CD14-positive monocyte (primary cell): ENCODE data around the gene ANKRD28. TPM values are rescaled to one million over a fixed set of nuclear protein-coding genes. Genes with fewer than 3 reads are reported as not detected.
A peak's percentile ranks its signal among the peaks of the same experiment; 100 is the strongest.

Experiments
- DNase-seq, 3 donors: peaks; one replicate each; pipeline ENCODE4 v3.0.0-alpha.2; 2011 to 2022
- H2AFZ ChIP-seq: 2 replicates; pipeline ENCODE4 v1.6.0; 2012; ENCODE audit warnings: mild to moderate bottlenecking, low read depth, low read length, inconsistent platforms; ENCODE audit not compliant: insufficient read depth, poor library complexity, severe bottlenecking
- H3K27ac ChIP-seq, 2 donors: 1 replicate in 1 of 2; 2 replicates in 1 of 2; pipeline ENCODE4 v1.5.1; 2012 to 2013; ENCODE audit warnings: low read length in 2 of 2, control low read depth in 1 of 2, inconsistent platforms in 1 of 2, low read depth in 1 of 2, mild to moderate bottlenecking in 1 of 2
- H3K27me3 ChIP-seq, 2 donors: one replicate each; pipeline versions ENCODE4 v1.6.0 to v1.6.1; 2011 to 2013; ENCODE audit warnings: low read length in 2 of 2; ENCODE audit not compliant: control insufficient read depth in 2 of 2, insufficient read depth in 2 of 2
- H3K36me3 ChIP-seq, 2 donors: replicated peaks in 1 of 2; 1 replicate in 1 of 2; 2 replicates in 1 of 2; pipeline versions ENCODE4 v1.5.1 to v1.6.1; 2012 to 2013; ENCODE audit warnings: low read length in 2 of 2, control low read depth in 1 of 2, inconsistent platforms in 1 of 2, mild to moderate bottlenecking in 1 of 2; ENCODE audit not compliant: insufficient read depth in 2 of 2, control insufficient read depth in 1 of 2
- H3K4me1 ChIP-seq, 2 donors: 1 replicate in 1 of 2; 2 replicates in 1 of 2; pipeline versions ENCODE4 v1.5.1 to v1.6.1; 2012 to 2013; ENCODE audit warnings: low read length in 2 of 2, control low read depth in 1 of 2, inconsistent platforms in 1 of 2, mild to moderate bottlenecking in 1 of 2, moderate library complexity in 1 of 2; ENCODE audit not compliant: insufficient read depth in 2 of 2, control insufficient read depth in 1 of 2
- H3K4me2 ChIP-seq: replicated peaks from 2 replicates; pipeline ENCODE3; 2012; ENCODE audit warnings: low read length, moderate library complexity, mild to moderate bottlenecking; ENCODE audit not compliant: poor library complexity, severe bottlenecking; ENCODE audit errors: extremely low read depth
- H3K4me3 ChIP-seq, 3 experiments: fragments of 200-600 bp in 1 of 3; sonication (generic) in 1 of 3; replicated peaks in 1 of 3; 1 replicate in 2 of 3; 2 replicates in 1 of 3; pipeline ENCODE4 v1.5.1; 2011 to 2013; ENCODE audit warnings: low read length in 3 of 3, mild to moderate bottlenecking in 3 of 3, control low read depth in 2 of 3, low read depth in 2 of 3, inconsistent platforms in 1 of 3, moderate library complexity in 1 of 3
- H3K79me2 ChIP-seq: 2 replicates; pipeline ENCODE4 v1.6.0; 2012; ENCODE audit warnings: mild to moderate bottlenecking, control low read depth, inconsistent platforms, low read length, moderate library complexity; ENCODE audit not compliant: insufficient read depth
- H3K9ac ChIP-seq: 2 replicates; pipeline ENCODE4 v1.6.0; 2017; ENCODE audit warnings: low read length, mild to moderate bottlenecking; ENCODE audit not compliant: insufficient read depth, poor library complexity, severe bottlenecking
- H3K9me3 ChIP-seq, 2 donors: replicated peaks in 1 of 2; 1 replicate in 1 of 2; 2 replicates in 1 of 2; pipeline versions ENCODE4 v1.5.1 to v1.6.1; 2012 to 2013; ENCODE audit warnings: low read length in 2 of 2, control low read depth in 1 of 2; ENCODE audit not compliant: control insufficient read depth in 1 of 2, insufficient read depth in 1 of 2
- H4K20me1 ChIP-seq: 2 replicates; pipeline ENCODE4 v1.6.0; 2012; ENCODE audit warnings: mild to moderate bottlenecking, low read length, control low read depth, moderate library complexity; ENCODE audit not compliant: insufficient read depth
- H3K27ac Mint-ChIP-seq, 7 donors: one replicate each; pipeline ENCODE4 v1.8.0; 2020; ENCODE audit warnings: mild to moderate bottlenecking in 7 of 7, mixed read lengths in 7 of 7, moderate library complexity in 6 of 7, inconsistent platforms in 2 of 7
- H3K27me3 Mint-ChIP-seq, 3 donors: one replicate each; pipeline ENCODE4 v1.8.0; 2021 to 2022; ENCODE audit warnings: low read depth in 3 of 3, mild to moderate bottlenecking in 3 of 3, mixed read lengths in 3 of 3, moderate library complexity in 3 of 3, inconsistent platforms in 1 of 3
- H3K36me3 Mint-ChIP-seq, 2 donors: one replicate each; pipeline ENCODE4 v1.8.0; 2020; ENCODE audit warnings: mixed read lengths in 2 of 2, inconsistent platforms in 1 of 2, mild to moderate bottlenecking in 1 of 2
- H3K4me1 Mint-ChIP-seq: one replicate; pipeline ENCODE4 v1.8.0; 2020; ENCODE audit warnings: mild to moderate bottlenecking, mixed read lengths
- H3K4me3 Mint-ChIP-seq, 2 donors: one replicate each; pipeline ENCODE4 v1.8.0; 2020; ENCODE audit warnings: mild to moderate bottlenecking in 2 of 2, mixed read lengths in 2 of 2, moderate library complexity in 1 of 2
- H3K9me3 Mint-ChIP-seq, 7 donors: one replicate each; pipeline ENCODE4 v1.8.0; 2020 to 2022; ENCODE audit warnings: mixed read lengths in 7 of 7, mild to moderate bottlenecking in 6 of 7, moderate library complexity in 6 of 7, inconsistent platforms in 2 of 7
- CTCF ChIP-seq: fragments of 200-600 bp; IDR thresholded peaks from one replicate; pipeline ENCODE4 v1.8.0; 2022; ENCODE audit warnings: antibody characterized with exemption, mild to moderate bottlenecking
- WGBS: methylation state at CpG from one replicate; pipeline ENCODE4 v1.1.5; 2013; ENCODE audit warnings: missing lambda C conversion rate; ENCODE audit not compliant: insufficient coverage; 5-methylcytosine and 5-hydroxymethylcytosine counted together
- intact Hi-C, 2 donors: fragments of 100-400 bp; cut with micrococcal nuclease; formaldehyde crosslinking; loops; one replicate each; pipeline versions ENCODE4 v1.15.0 to v1.15.1; 2023
- polyA minus RNA-seq: library from RNA; depleted of rRNA, polyadenylated mRNA; stranded (reverse); fragments of >200 nt; gene quantifications from 2 replicates; pipeline ENCODE4 v1.2.3, GENCODE V29; 2012
- polyA plus RNA-seq, 3 donors: library from polyadenylated mRNA; depleted of rRNA in 1 of 3; unstranded in 2 of 3; stranded (reverse) in 1 of 3; fragments of 300-500 nt in 2 of 3; fragments of >200 nt in 1 of 3; fragmentation: Illumina TruSeq in 2 of 3; gene quantifications; 1 replicate in 2 of 3; 2 replicates in 1 of 3; pipeline ENCODE4 v1.2.3, GENCODE V29; 2012 to 2021
- total RNA-seq, 12 experiments: library from RNA in 1 of 12; stranded (reverse) in 1 of 12; fragments of 120-200 nt in 1 of 12; gene quantifications; one replicate each; pipeline ENCODE4 v1.2.4 and lab custom pipeline; 2013 to 2026; ENCODE audit warnings: mixed read lengths in 6 of 12, inconsistent platforms in 1 of 12

Gene ANKRD28
- 23.9 TPM for total RNA-seq (2013)
- polyA plus RNA-seq, result 10 to 100 TPM in 1 of 3 donors, 1 to 10 TPM in 2; 5.9 to 11.5 (median 7.9) TPM
- 6.9 and 16.4 TPM in 2 replicates for polyA minus RNA-seq
- total RNA-seq (lab: John Stamatoyannopoulos, UW), result 294 to 878 (median 676) reads per million in 11 experiments

- 0% methylated on average over 3 of the region's 6 CpGs for WGBS
- Histone ChIP-seq H3K9me3 (no peaks in the 10 kb centered on the region), H4K20me1 (no peaks in the 10 kb centered on the region), H3K9ac (peak within 1 kb of the TSS; percentile 69), H2AFZ (no peak within 1 kb of the TSS), H3K79me2 (peaks cover 36% of the 10 kb centered on the region), H3K36me3 (no peaks in the 10 kb centered on the region), H3K4me2 (peak within 1 kb of the TSS; percentile 75), H3K27me3 (no peaks in the 10 kb centered on the region), H3K4me1 (peaks cover 38 to 61% of the 10 kb centered on the region in 2 donors), H3K4me3 (peak within 1 kb of the TSS; percentile 13 to 71 (median 68)), H3K27ac (peak within 1 kb of the TSS; percentile 81 to 92)
- Mint-ChIP-seq H3K36me3 (peaks cover 0 to 5% of the 10 kb centered on the region in 2 donors), H3K27ac (peak within 1 kb of the TSS; percentile 97 to 99 (median 99)), H3K4me3 (peak within 1 kb of the TSS; percentile 71 to 79), H3K27me3 (no peaks in the 10 kb centered on the region), H3K9me3 (no peaks in the 10 kb centered on the region), H3K4me1 (peaks cover 64% of the 10 kb centered on the region)
- peak; percentile 82 to 93 (median 90) for DNase-seq
- peak; percentile 33 for TF ChIP-seq CTCF
- intact Hi-C loops, result no loop called here
Measured at GRCh38 chr3:15797642-15798303, at the start of gene ANKRD28. Gene ANKRD28, minus strand, starts transcription at chr3:15797979. Its CDS starts 1,458 bp downstream, at chr3:15796521.

- Mint-ChIP-seq H3K27me3 (peaks cover 0 to 1% (median 0%) of the 10 kb centered on the region in 3 donors), H3K4me1 (no peaks in the 10 kb centered on the region), H3K9me3 (peaks cover 0 to 9% (median 2%) of the 10 kb centered on the region in 7 donors), H3K4me3 (no peak overlapping the region), H3K27ac (no peak overlapping the region), H3K36me3 (no peaks in the 10 kb centered on the region)
- no peak for TF ChIP-seq CTCF
- Histone ChIP-seq H3K27me3 (no peaks in the 10 kb centered on the region), H4K20me1 (no peaks in the 10 kb centered on the region), H3K4me3 (no peak overlapping the region), H3K4me1 (no peaks in the 10 kb centered on the region), H3K9me3 (no peaks in the 10 kb centered on the region), H3K9ac (no peak overlapping the region), H3K36me3 (no peaks in the 10 kb centered on the region), H3K4me2 (no peak overlapping the region), H3K79me2 (no peaks in the 10 kb centered on the region), H3K27ac (no peak overlapping the region), H2AFZ (no peak overlapping the region)
- no peak for DNase-seq
- intact Hi-C loops, result no loop called here
Measured at GRCh38 chr3:15847239-15847638, 49.5 kb upstream of the ANKRD28 start.
